NCI-H524 treated with DMSO at 0.1 percent for 48 hours (cell line): ENCODE measurements around the gene WBP2NL.

ENCODE experiments used
- DNase-seq: peaks from one replicate; lab custom pipeline; 2025; lab: John Stamatoyannopoulos, UW

Gene WBP2NL

GRCh38 chr22:42072606-42073330, 74.2 kb downstream of the WBP2NL start:
- no peak for DNase-seq

- DNase-seq = no peak
Measured at GRCh38 chr22:42073621-42074041, 75.0 kb downstream of the WBP2NL start.

DNA sequence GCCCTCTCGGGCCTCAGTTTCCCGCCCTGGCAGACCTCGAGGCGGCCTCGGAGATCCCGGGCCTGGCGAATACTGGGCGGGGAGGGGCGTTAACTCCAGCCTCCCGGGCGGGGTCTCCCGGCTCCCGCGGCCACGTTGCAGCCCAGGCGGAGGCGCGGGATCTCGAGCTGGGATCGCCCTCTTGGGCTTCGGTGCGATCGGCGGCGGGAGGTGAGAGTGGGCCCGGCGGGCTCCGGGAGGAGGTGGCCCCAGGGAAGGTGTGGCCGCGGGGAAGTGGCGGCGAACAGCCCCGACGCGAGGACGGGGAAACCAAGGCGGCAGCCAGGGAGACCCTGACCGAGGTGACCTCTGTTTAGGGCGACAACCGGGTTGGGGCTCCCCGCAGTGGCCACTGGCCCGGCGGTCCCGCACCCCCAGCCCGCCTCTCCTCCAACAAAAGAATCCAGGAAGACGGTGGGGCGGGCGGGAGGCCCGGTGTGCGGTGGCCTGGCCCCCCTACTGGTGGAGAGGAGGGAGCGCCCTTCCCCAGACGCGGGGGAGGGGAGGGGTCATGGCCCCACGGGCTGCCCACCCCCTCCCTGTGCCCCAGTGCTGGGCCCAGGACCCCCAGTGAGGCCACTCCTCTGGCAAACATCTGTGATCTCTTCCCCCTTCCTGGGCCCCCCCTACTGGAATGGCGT, 75.7 kb downstream of the WBP2NL start, which contains the start of gene PHETA2:
PHETA2 (plus strand) TSS at position 117 of the 680 bp plus-strand sequence. CDS start 3,046 bp downstream, outside the sequence.
- no peak for DNase-seq

DNA sequence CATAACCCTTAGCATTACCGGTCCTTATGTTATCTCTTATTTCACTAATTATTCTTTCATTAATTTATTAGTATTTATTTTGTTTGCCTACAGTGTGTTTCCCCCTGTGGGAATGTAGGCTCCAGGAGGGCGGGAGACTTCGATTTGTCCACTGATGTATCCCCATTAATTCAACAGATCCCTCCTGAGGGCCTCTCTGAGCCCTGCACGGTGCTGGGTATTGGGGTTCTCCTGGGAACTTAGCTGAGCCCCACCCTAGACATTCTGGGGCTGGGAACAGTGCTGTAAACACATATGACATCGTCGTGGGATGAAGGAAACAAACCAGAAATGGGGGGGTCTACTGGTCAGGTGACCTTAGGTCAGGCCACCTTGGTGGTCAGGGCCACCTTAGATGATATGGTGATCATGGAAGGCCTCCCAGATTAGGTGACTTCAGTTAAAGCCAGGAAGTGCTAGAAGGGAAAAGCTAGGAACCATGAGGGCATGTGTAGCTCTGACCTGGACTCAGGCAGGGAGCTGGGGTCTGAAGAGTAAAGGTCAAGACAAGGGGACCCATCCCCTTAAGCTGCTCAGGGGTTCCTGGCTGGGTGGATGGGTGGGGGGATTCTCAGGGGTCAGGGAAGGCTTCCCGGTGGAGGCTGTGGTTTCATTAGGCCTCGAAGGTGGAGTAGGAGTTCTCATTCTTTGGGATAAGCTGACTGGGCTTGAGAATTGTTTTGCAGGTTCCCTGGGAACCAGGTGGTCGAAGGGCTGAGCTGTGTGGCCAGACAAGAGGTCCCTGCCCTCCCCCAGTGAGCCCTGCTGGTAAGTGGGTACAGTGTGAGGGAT, 76.5 kb downstream of the WBP2NL start:
- no peak for DNase-seq

DNA sequence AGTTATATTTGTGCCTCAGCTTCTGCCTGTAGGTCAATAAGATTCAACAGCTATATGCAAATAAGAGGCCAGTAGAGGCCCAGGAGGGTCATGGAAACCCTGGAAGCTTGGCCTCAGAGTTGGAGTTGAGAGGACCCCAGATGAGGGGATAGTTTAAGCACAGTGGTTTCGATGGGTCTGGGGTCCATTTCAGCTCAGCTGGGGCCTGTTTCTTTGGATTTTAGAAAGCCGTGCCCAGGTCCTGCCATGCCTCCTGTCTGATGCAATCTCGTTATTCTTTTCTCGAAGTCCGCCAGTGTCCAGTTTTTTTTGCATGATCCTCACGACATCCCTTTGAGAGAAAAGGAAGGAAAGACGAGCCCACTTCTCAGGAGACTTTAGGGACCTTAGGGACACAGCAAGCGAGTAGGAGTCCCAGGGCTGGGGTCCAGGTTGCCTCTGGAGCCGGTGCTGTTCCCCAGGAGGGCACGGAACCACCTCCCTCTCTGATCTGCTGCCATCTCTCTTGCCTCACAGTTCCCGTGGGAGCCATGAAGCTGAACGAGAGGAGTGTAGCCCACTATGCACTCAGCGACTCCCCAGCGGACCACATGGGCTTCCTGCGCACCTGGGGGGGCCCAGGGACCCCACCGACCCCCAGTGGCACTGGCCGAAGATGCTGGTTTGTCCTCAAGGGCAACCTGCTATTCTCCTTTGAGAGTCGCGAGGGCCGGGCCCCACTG, 78.3 kb downstream of the WBP2NL start:
- DNase-seq = no peak

DNA sequence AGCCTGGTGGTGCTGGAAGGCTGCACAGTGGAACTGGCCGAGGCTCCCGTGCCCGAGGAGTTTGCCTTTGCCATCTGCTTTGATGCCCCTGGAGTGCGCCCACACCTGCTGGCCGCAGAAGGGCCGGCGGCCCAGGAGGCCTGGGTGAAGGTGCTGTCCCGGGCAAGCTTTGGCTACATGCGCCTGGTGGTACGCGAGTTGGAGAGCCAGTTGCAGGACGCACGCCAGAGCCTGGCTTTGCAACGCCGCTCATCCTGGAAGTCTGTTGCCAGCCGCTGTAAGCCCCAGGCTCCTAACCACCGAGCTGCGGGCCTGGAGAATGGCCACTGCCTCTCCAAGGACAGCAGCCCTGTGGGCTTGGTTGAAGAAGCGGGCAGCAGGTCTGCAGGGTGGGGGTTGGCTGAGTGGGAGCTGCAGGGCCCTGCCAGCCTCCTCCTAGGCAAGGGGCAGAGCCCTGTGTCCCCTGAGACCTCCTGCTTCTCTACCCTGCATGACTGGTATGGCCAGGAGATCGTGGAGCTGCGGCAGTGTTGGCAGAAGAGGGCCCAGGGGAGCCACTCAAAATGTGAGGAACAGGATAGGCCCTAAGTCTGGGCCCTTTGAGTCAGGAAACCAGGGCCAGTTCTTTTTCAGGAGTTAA, 79.0 kb downstream of the WBP2NL start:
- DNase-seq = no peak
